B cell (primary cell): ENCODE results near the gene SGIP1. TPM values are rescaled to one million over a fixed set of nuclear protein-coding genes. Genes with fewer than 3 reads are reported as not detected.

ENCODE experiments used
- ATAC-seq: fragments of 200-7000 bp; cut with Tn5 transposase; one replicate; pipeline ENCODE4 v1.10.0; 2021; ENCODE audit warnings: low read depth, mild to moderate bottlenecking, moderate number of reproducible peaks, moderate library complexity
- CTCF ChIA-PET: fragments of 350-600 bp; sonication (Branson Sonifier 250); formaldehyde crosslinking; loops from one replicate; lab custom pipeline; 2021; ENCODE audit warnings: antibody characterized with exemption, inconsistent platforms; lab: Charles Lee
- POLR2A ChIA-PET: fragments of 350-600 bp; sonication (Branson Sonifier 250); formaldehyde crosslinking; loops from one replicate; lab custom pipeline; 2021; ENCODE audit warnings: antibody characterized with exemption; lab: Charles Lee
- DNase-seq: peaks from one replicate; pipeline ENCODE4 v3.0.0; 2013
- H2AFZ ChIP-seq: 2 replicates; pipeline ENCODE4 v1.6.1; 2012; ENCODE audit warnings: mild to moderate bottlenecking, low read depth, low read length; ENCODE audit not compliant: insufficient read depth, poor library complexity, severe bottlenecking
- H3K27ac ChIP-seq, 2 donors: 1 replicate in 1 of 2; 2 replicates in 1 of 2; pipeline ENCODE4 v1.5.1; 2012 to 2013; ENCODE audit warnings: low read length in 2 of 2, mild to moderate bottlenecking in 2 of 2, moderate library complexity in 1 of 2
- H3K27me3 ChIP-seq, 4 experiments: fragments of 200-600 bp in 1 of 4; sonication (generic) in 1 of 4; replicated peaks in 1 of 4; 1 replicate in 2 of 4; 2 replicates in 2 of 4; pipeline versions ENCODE4 v1.6.1 to v1.7.0; 2013 to 2016; ENCODE audit warnings: low read length in 3 of 4, mild to moderate bottlenecking in 2 of 4, mixed read lengths in 1 of 4, moderate library complexity in 1 of 4; ENCODE audit not compliant: insufficient read depth in 4 of 4, control insufficient read depth in 3 of 4; ENCODE audit errors: control extremely low read depth in 1 of 4
- H3K36me3 ChIP-seq, 2 experiments: replicated peaks in 1 of 2; 1 replicate in 1 of 2; 2 replicates in 1 of 2; pipeline versions ENCODE4 v1.6.1 to v1.7.1; 2013; ENCODE audit warnings: low read length in 1 of 2; ENCODE audit not compliant: insufficient read depth in 2 of 2, control insufficient read depth in 1 of 2; ENCODE audit errors: control extremely low read depth in 1 of 2, extremely low read depth in 1 of 2
- H3K4me1 ChIP-seq, 2 donors: fragments of 200-600 bp in 1 of 2; sonication (generic) in 1 of 2; 1 replicate in 1 of 2; 2 replicates in 1 of 2; pipeline versions ENCODE4 v1.5.1 to v1.6.1; 2013 to 2017; ENCODE audit warnings: low read length in 2 of 2; ENCODE audit not compliant: control insufficient read depth in 2 of 2, insufficient read depth in 2 of 2
- H3K4me2 ChIP-seq: replicated peaks from 2 replicates; pipeline ENCODE3; 2012; ENCODE audit warnings: mild to moderate bottlenecking, low read depth, low read length; ENCODE audit not compliant: poor library complexity, severe bottlenecking
- H3K4me3 ChIP-seq, 5 experiments: fragments of 200-600 bp in 1 of 5; sonication (generic) in 1 of 5; 1 replicate in 3 of 5; 2 replicates in 2 of 5; pipeline versions ENCODE4 v1.5.1 to v1.7.0; 2011 to 2016; ENCODE audit warnings: low read length in 4 of 5, mild to moderate bottlenecking in 4 of 5, low read depth in 2 of 5, control low read depth in 1 of 5, moderate library complexity in 1 of 5; ENCODE audit not compliant: insufficient read depth in 1 of 5; ENCODE audit errors: control extremely low read depth in 1 of 5, extremely low read depth in 1 of 5
- H3K79me2 ChIP-seq: fragments of 200-600 bp; sonication (generic); one replicate; pipeline ENCODE4 v1.6.0; 2016; ENCODE audit warnings: low read length; ENCODE audit not compliant: control insufficient read depth, insufficient read depth
- H3K9ac ChIP-seq: fragments of 200-600 bp; sonication (generic); 2 replicates; pipeline ENCODE4 v1.6.1; 2017; ENCODE audit warnings: mild to moderate bottlenecking, low read length, moderate library complexity
- H3K9me3 ChIP-seq, 3 donors: one replicate each; pipeline versions ENCODE4 v1.6.1 to v1.7.1; 2013; ENCODE audit warnings: low read length in 2 of 3; ENCODE audit not compliant: control insufficient read depth in 2 of 3, insufficient read depth in 1 of 3; ENCODE audit errors: control extremely low read depth in 1 of 3
- H4K20me1 ChIP-seq: 2 replicates; pipeline ENCODE4 v1.6.0; 2012; ENCODE audit warnings: mild to moderate bottlenecking, low read length; ENCODE audit not compliant: insufficient read depth, control insufficient read depth, poor library complexity, severe bottlenecking
- H3K27ac Mint-ChIP-seq: one replicate; pipeline ENCODE4 v1.8.0; 2021; ENCODE audit warnings: mixed read lengths
- H3K27me3 Mint-ChIP-seq: one replicate; pipeline ENCODE4 v1.8.0; 2021; ENCODE audit warnings: mixed read lengths
- H3K4me1 Mint-ChIP-seq: one replicate; pipeline ENCODE4 v1.8.0; 2021; ENCODE audit warnings: mixed read lengths
- H3K4me3 Mint-ChIP-seq: one replicate; pipeline ENCODE4 v1.8.0; 2021; ENCODE audit warnings: mixed read lengths
- H3K9me3 Mint-ChIP-seq: one replicate; pipeline ENCODE4 v1.8.0; 2022; ENCODE audit warnings: mixed read lengths; ENCODE audit not compliant: insufficient read depth
- CTCF ChIP-seq: fragments of 200-600 bp; IDR thresholded peaks from one replicate; pipeline ENCODE4 v1.8.0; 2022; ENCODE audit warnings: antibody characterized with exemption, mild to moderate bottlenecking
- EZH2 ChIP-seq: IDR thresholded peaks from 2 replicates; pipeline ENCODE4 v1.6.1; 2012; ENCODE audit warnings: borderline replicate concordance, low read depth, mild to moderate bottlenecking, moderate library complexity, low read length; ENCODE audit not compliant: insufficient read depth, poor library complexity, severe bottlenecking
- WGBS: methylation state at CpG from one replicate; pipeline ENCODE4 v1.1.5; 2013; ENCODE audit warnings: missing lambda C conversion rate; ENCODE audit not compliant: insufficient coverage; 5-methylcytosine and 5-hydroxymethylcytosine counted together
- intact Hi-C: fragments of 100-400 bp; cut with micrococcal nuclease; formaldehyde crosslinking; loops from one replicate; pipeline ENCODE4 v1.10.0; 2022
- polyA plus RNA-seq: library from polyadenylated mRNA; depleted of rRNA; stranded (reverse); fragments of >200 nt; gene quantifications from 2 replicates; pipeline ENCODE4 v1.2.3, GENCODE V29; 2012
- total RNA-seq, 2 donors: library from RNA; stranded (reverse); fragments of 120-200 nt in 1 of 2; gene quantifications; 1 replicate in 1 of 2; 2 replicates in 1 of 2; pipeline versions ENCODE4 v1.2.3 to v1.2.4, GENCODE V29; 2013 to 2022

The SGIP1 gene
- total and polyA plus RNA-seq, 2 donors (not counting 1 experiment from before 2014, with no cell fraction given), result not detected

GRCh38 chr1:66613187-66613586 is 79.2 kb downstream of the SGIP1 start:
- ChIA-PET POLR2A (no interaction called here), CTCF (no interaction called here)
- no peaks in the 10 kb centered on the region for H3K27me3 Mint-ChIP-seq

More at GRCh38 chr1:66613187-66613586, 79.2 kb downstream of the SGIP1 start:
- H3K9me3 ChIP-seq, result no peaks in the 10 kb centered on the region
- no peak overlapping the region for H3K4me2 ChIP-seq
- H3K4me3 ChIP-seq, result no peak overlapping the region
- Mint-ChIP-seq H3K27ac (no peak overlapping the region), H3K4me3 (no peak overlapping the region), H3K4me1 (no peaks in the 10 kb centered on the region), H3K9me3 (no peaks in the 10 kb centered on the region)
- ATAC-seq (no peak), DNase-seq (no peak)
- H4K20me1 ChIP-seq, result no peaks in the 10 kb centered on the region
- no peaks in the 10 kb centered on the region for H3K27me3 ChIP-seq
- WGBS, result 100% methylated on average over 1 of the region's 4 CpGs
- no peak overlapping the region for H3K9ac ChIP-seq
- intact Hi-C loops, result no loop called here
- TF ChIP-seq EZH2 (no peak), CTCF (no peak)
- no peak overlapping the region for H2AFZ ChIP-seq
- no peaks in the 10 kb centered on the region for H3K36me3 ChIP-seq
- no peak overlapping the region for H3K27ac ChIP-seq
- H3K79me2 ChIP-seq, result no peaks in the 10 kb centered on the region
- no peaks in the 10 kb centered on the region for H3K4me1 ChIP-seq
